ENCODE data around the gene HTR1A. TPM values are rescaled to one million over a fixed set of nuclear protein-coding genes. Genes with fewer than 3 reads are reported as not detected.

The HTR1A gene
- total RNA-seq (2022; extraction: Qiagen RNA extraction): not detected in 5 replicates

GRCh38 chr5:63962279-63962678 is at the start of gene HTR1A:
Gene HTR1A (minus strand): TSS chr5:63962445. CDS start chr5:63961719, 726 bp downstream.

Other genes starting within 250 kb of the HTR1A start
- 0.18 to 0.38 TPM (median 0.29 TPM) in 5 replicates for gene RNF180, start 203.4 kb upstream of the HTR1A start, total RNA-seq (2022; extraction: Qiagen RNA extraction)